ENCODE data around the gene TPX2.

The TPX2 gene

DNA sequence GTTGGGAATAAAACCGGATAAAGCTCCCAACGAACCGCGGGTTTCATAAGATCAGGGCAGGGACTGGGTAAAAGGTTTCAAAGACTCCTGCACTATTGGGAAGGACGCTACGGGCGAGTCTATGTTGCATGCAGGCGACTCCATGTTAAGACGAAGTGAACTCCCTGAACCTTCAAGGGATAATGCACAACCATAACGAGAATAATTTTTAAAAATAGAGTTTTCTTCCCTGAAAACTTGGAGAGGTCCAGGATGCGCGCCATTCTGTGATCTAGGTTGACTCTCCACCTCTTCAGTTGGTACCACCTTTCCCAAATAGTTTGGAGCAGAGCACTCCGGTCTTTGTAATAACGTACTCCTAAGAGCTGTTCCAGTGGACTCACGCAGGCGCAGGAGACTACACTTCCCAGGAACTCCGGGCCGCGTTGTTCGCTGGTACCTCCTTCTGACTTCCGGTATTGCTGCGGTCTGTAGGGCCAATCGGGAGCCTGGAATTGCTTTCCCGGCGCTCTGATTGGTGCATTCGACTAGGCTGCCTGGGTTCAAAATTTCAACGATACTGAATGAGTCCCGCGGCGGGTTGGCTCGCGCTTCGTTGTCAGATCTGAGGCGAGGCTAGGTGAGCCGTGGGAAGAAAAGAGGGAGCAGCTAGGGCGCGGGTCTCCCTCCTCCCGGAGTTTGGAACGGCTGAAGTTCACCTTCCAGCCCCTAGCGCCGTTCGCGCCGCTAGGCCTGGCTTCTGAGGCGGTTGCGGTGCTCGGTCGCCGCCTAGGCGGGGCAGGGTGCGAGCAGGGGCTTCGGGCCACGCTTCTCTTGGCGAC lies at the start of gene TPX2:
TSS of gene TPX2 (plus strand) at position 562 of the 821 bp plus-strand sequence. CDS start 18,187 bp downstream, outside the sequence.
- peak; percentile 57 to 73 (median 62) for DNase-seq

DNA sequence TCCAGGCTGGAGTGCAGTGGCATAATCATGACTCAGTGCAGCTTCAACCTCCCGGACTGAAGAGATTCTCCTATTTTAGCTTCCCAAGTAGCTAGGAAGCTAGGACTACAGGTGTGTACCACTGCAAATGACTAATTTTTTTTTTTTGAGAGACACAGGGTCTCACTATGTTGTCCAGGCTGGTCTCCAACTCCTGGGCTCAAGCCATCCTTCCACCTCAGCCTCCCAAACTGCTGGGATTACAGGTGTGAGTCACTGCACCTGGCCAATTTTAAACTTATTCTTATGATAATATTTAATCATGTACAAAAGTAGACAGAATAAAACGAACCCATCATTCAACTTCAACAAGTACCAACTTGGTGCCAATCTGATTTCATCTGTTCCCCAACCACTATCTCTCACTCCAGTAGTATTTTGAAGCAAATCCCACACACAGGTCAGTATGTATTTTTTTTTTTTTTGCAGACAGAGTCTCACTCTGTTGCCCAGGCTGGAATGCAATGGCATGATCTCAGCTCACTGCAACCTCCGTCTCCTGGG lies 48.9 kb upstream of the TPX2 start:
- no peak for DNase-seq

DNA sequence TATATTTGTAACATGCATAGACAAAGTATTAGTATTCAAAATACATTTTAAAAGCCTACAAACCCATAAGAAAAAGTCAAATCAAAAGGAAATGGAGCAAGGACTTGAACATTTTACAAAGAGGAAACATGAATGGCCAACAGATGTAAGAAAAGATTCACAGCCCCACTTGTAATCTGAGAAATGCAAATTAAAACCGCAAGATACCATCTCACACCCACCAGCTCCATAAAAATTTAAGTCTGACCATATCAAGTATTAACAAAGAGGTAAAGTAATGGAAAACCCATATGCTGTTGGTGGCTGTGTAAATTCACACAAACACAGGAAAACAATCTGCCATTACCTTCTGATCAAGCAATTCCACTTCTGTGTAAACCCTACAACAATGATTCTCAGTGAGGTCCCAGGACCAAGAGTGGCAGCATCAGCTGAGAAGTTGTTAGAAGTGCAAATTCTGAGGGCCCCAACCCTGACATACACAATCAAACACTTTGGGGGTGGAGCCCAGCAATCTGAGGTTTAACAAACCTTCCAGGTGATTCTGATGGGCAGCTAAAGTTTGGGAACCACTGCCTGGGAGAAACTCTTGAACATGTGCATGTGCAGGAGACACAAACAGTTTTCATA lies 47.3 kb upstream of the TPX2 start:
- no peak for DNase-seq

DNA sequence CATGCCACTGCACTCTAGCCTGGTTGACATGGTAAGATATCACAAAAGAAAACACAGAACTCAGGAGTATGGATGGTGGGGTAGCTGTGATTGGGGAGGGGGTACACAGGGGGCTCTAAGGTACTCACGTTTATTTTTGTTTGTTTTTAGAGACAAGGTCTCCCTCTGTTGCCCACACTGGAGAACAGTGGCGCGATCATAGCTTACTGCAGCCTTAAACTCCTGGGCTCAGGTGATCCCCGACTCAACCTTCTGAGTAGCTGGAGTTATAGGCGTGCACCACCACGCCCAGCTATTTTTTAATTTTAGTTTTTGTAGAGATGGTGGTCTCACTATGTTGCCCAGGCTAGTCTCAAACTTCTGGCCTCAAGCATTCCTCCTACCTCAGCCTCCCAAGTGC lies 45.7 kb upstream of the TPX2 start:
- no peak for DNase-seq

DNA sequence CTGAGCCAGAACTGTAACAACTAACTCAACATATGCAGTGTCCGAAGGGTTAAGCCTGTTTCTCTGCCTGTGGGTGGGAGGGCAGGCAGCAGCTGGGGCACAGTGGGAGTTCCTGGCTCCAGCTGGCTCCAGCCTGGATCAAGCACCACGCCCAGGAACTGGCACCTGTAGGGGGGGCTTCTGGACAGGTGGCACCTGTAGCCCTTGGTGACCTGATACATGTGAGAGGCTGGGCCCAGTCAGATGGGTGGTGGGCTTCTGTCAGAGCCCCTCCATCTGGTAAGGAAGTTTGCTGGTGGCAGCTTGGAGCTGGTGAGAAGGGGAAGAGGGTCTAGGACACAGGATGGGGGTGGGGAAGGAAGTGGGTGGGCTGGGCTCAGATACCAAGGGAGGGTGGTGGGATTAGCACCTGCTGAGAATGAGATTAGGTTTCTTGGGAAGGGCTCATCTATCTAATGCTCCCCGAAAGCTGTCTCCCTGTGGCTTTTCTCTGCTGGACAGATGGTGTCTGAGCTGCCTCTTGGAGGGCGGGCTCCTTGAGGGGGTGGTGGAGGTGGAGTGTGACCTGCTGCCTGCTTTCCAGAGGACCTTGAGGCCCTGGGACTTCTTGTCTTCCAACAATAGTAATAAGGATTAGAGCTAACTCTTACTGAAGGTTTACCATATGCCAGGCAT lies 45.0 kb upstream of the TPX2 start:
- DNase-seq = no peak

DNA sequence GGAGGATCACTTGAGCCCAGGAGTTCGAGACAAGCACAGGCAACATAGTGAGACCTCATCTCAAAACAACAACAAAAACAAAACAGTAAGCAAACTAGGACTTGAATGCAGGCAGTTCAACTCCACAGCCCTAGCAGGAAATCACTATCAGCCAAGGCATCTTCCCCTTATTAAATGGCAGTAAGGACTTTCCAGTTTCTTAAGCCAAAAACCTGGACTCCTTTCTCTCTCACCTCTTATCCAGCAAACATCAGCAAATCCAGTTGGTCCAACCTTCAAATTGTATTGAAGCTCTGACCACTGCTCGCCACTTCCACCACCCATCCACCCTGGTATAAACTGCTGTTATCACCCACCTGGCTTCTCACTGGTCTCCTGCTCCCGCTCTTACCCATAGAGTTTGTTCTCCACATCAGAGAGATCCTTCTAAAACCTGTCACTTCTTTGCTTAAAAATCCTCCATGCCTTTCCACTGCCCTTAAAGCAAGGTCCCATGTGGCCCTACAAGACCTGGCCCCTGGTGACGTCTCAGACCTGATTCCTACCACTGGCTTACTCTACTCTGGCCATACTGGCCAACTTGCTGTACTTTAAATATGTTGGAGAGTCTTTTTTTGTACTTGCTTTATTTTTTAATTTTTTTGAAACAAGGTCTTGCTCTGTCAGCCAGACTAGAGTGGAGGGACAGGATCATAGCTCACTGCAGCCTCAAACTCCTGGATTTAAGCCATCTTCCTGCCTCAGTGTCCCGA lies 44.1 kb upstream of the TPX2 start:
- no peak for DNase-seq

- no peak for DNase-seq
Observed at GRCh38 chr20:31695849-31696804, 43.0 kb upstream of the TPX2 start.

DNA sequence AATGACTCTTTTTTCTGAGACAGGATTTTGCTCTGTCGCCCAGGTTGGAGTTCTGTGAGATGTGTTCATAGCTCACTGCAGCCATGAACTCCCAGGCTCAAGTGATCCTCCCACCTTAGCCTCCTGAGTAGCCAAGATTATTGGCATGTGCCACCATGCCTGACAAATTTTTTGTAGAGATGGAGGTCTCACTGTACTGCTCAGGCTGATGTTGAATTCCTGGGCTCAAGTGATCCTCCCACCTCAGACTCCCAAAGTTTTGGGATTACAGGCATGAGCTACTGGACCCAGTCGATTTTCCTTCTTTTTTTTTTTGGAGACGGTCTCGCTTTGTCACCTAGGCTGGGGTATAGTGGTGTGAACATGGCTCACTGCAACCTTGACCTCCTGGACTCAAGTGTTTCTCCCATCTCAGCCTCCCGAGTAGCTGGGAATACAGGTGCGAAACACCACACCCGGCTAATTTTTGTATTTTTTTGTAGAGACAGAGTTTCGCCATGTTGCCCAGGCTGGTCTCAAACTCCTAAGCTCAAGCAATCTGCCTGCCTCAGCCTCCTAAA lies 40.8 kb upstream of the TPX2 start:
- DNase-seq = no peak

DNA sequence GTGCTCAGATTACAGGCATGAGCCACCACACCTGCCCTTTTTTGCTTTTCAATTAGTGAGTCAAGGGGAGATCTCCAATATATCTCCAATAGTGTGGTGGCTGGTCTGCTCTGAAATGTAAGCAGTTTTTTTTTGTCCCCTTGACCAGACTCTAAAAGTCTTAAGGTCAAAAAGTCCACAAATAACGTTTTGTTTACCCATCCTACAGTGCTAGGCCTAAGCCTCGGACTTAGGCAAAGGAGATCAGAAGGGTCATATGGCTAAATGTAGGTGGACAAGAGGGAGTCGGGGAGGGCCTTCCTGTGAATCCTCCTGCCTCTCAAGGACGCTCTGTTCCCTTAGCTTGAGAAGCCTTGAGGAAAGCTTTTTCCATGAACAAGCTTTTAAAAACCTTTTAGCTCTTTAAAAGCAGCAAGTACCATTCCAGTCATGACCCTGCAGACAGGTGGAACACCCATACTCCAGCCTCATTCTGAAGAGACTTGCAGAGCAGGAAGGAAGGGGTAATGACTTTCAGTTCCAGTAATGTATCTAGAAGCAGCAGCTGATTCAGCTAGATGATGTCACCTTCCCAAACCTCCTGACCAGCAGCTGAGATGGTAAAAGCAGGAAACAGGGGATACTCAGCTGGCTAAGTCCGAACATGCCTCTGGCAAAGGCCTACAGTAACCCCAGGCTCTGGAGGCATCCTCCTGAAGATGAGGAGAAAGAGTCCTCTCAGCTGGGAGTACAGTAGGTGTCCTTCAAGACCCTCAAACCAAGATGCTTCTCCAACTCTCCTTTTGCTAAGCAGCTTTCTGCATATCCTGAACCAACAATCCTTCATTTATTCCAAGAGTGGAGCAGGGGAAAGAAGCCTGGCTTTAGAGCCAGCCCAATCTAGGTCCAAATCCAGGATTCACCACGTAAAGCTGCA lies 40.0 kb upstream of the TPX2 start:
- no peak for DNase-seq

- no peak for DNase-seq
Observed at GRCh38 chr20:31699801-31700728, 39.0 kb upstream of the TPX2 start.

DNA sequence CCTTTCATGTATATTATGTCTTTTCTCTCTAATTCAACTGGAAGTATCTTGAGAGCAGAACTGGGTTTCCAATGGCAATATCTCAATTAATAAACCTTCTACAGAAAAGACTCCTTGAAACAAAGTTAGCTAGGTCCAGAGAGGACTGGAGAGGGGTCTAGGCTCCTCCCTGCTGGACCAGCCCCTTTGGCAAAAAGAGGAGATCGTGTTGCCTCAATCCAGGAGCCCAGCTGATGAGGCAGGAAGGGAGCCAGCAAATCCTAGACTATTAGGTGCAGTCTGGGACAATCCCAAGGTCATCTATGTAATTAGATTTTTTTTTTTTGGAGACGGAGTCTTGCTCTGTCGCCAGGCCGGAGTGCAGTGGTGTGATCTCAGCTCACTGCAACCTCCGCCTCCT lies 38.3 kb upstream of the TPX2 start:
- DNase-seq = no peak

DNA sequence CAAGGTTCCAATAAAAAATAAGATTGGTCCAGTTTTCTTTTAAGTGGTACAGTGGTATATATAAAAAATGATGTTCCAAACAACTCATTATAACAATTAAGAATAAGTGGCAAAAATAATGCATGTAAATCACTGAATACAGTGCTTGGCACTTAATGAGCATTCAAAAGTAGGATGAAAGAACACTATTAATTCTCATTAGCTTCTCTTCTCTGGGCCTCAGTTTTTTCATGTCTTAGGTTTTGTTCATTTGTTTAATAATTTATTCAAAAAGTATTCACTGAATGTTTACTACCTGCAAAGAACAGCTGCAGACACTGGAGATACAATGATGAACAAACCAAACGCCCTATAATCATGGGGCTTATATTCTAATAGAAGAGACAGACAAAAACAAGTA lies 37.5 kb upstream of the TPX2 start:
- DNase-seq = no peak

GRCh38 chr20:31704225-31705119 lies 34.6 kb upstream of the TPX2 start:
- no peak for DNase-seq

- no peak for DNase-seq
Observed at GRCh38 chr20:31705191-31705590, 33.9 kb upstream of the TPX2 start.

DNA sequence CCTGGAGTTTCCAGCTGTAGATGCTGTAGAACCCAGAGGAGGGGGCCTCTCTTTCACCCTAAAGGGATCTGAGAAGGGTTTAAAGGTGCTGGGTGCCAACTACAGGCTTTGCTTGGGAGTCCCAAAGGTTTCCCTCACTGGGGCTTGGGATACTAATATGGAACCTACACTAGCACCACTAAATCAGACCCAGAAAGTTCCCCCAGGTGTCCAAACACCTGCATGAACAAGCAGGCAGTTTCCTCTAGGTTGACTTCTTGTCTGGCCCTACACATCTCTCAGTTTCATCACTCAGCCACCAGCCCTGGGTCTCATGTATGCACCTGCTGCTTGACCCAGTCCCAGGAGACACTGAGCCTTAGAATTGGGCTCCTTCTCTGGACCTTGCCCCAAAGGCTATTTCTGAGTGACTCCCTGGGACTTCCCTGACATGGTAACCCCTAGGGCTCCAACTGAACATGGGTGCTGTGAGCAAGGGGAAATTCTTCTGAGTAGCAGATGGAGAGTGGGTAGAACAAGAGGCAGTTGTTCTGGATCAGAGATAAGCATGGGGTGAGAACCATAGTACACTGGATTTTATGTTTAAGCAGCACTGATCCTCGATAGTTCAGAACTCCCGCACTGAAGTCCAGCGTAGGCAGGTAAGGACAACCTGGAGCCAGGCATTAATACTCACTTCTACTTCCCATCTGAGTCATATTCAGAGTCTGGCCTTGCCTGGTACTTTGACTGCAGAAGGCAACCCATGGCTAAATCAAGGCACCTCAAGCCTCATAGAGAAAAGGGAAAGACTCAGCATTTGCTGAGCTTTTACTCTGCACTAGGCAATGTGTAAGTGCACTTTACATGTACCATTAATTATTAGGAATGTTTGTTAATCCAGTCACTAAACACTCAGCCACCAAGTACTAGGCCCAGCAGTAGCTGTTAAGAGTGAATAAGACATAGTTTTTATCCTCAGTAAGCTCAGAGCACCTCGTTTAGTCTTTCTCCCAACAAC lies 33.2 kb upstream of the TPX2 start:
- no peak for DNase-seq

DNA sequence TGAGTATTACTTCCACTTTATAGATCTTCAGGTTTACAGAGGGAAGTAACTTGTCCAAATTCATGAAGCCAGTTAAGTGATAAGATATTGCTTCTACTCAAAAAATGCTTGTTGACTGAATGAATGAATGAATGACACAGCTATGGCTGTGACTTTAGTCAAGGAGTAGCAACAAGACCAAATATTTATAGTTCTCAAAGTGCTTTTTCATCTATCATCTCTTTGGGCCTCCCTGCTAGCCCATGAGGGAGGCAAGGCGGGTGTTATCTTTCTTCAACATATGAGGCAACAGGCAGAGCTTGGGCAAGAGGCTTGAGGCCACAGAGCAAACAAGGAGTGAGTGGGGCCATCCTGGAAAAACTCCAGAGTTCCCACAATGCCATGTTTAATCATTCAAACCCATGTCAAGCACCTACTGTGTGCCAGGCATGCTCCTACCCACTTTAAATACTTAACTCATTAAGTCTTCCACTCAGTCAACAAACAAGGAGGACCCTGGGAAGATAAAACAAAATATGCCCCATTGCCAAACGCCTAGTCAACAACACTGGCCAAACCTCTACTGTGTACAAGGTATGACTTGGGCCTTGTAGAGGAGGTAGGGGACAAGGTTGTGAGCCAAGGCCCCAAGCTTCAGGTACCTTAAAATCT lies 32.4 kb upstream of the TPX2 start:
- DNase-seq = no peak

All from activated CD4-positive, CD25-positive, alpha-beta regulatory T cell (primary cell).